Measurements from ENCODE around the gene ALDH1B1.
"Not testable (repeated sequence)": the region's sequence is repeated elsewhere in the genome, so short reads cannot be mapped to it uniquely, and the experiment has no call there.

Gene ALDH1B1

DNA sequence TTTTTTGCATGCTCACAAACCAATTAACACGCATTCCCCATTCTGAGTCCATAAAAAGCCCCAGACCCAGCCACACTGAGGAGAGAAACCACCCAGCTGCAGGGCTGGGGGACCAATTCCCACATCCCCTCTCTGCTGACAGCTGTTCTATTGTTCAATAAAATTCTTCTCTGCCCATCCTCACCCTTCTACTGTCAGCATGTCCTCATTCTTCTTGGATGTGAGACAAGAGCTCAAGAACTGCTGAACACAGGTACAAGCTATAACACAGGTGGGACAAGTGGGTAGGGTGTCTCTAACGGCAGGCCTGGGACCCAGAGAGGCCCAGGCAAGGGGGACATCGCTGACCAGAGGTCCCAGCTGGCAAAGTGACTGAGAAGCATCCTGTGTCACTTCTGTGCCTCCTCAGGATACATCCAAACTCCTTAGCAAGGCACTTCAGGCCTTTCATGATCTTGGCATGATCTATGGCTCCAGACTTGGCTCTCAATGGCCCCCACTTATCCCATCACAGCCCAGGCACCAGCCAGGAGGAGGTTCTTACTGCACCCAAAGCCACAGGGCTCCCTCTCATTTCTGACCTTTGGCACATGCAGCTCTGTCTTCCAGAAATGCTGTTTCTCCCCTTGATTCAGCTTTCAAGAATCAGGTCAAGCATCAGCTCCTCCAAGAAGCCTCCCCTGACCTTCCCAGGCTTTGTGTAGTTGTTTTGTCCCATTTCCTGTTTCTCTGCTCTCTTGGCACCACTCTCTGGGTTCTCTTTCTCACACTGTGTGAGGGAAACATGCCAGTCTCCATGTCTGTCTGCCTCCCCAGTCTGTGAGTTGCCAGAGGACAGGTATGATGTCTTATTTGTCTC, 7.3 kb upstream of the ALDH1B1 start:
- DNase-seq (ENCODE audit: low read depth, low spot score) = no peak
- H3K27ac ChIP-seq = no peak overlapping the region

DNA sequence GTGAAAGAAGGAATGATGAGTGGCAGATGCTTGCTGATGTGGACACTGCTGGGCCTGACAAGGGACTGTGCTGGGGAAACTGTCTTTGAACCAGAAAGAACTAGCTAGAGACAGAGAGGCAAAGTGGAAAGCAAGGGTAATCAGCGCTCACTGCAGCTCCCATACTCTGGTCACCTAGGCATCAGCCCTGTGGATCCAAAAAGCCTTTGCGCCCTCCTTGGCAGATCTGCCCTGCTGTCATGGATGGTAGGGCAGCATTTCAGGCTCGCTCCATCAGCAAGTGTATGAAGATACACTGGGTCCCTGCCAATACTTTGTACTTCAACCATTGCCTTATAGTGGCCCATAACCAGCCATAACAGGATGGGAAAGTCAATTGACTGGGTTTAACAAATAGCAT, 6.6 kb upstream of the ALDH1B1 start:
- DNase-seq (ENCODE audit: low read depth, low spot score) = no peak
- H3K27ac ChIP-seq = no peak overlapping the region

DNA sequence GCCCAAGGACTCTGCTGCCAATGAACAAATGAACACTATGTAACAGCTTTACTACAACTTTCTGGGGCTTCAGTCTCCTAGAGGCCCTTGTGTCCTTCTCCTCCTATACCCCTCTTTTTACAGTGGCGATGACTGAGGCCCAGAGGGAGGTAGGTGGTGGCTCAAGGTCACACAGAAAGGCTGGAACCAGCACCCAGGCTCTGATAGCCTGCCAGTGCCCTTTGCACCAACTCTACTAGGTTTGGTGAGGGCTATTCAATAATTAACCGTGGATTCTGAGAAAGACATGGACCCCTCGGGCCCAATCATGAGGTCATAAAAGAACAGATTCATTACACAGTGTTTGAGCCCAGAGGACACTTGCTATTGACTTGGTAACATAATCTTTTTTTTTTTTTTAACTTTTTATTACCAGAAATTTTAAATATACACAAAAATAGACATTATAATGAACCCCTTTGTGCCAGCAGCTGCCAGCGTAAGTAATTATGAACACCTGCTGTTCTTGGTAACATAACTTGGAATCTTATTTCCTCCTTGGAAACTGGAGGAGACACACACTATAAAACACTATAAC, 6.1 kb upstream of the ALDH1B1 start:
- no peak for DNase-seq (ENCODE audit: low read depth, low spot score)

DNA sequence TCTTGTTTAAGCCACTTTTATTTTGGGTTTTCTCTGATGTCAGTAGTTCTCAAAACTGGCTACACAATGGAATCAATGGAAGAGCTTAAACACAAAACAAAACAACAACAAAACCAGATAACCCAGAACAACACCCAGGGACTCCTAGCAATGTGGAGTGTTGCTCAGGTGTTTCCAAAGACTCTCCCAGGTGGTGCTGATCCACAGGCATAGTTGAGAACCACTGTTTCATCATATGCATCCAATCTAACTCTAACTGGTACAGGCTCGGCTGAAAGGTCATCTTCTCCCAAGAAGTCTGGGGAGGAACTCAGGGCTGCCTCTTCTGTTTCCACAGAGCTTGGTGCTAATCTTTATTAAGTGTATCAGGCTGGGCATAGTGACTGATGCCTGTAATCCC, 5.4 kb upstream of the ALDH1B1 start:
- no peak overlapping the region for H3K27ac ChIP-seq
- DNase-seq (ENCODE audit: low read depth, low spot score) = no peak

More for the DNA sequence above, 6.1 kb upstream of the ALDH1B1 start:
- H3K27ac ChIP-seq = no peak overlapping the region

DNA sequence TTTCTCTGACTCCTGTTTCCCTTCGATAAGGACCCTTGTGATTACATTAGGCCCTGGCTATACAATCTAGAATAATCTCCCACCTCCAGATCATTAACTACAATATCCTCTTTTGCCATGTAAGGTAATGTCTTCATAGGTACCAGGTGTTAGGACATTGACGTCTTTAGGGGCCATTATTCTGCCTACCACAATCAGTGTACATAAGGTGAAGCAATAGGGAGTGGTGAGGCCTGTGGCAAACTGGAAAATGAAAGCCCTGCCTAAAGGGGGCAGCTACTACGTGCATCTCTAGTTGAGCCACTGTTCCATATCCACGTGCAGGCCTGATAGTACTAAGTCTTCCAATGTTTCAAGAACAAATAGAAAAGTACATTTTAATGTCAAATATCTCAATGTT, 4.8 kb upstream of the ALDH1B1 start:
- DNase-seq (ENCODE audit: low read depth, low spot score) = no peak

DNA sequence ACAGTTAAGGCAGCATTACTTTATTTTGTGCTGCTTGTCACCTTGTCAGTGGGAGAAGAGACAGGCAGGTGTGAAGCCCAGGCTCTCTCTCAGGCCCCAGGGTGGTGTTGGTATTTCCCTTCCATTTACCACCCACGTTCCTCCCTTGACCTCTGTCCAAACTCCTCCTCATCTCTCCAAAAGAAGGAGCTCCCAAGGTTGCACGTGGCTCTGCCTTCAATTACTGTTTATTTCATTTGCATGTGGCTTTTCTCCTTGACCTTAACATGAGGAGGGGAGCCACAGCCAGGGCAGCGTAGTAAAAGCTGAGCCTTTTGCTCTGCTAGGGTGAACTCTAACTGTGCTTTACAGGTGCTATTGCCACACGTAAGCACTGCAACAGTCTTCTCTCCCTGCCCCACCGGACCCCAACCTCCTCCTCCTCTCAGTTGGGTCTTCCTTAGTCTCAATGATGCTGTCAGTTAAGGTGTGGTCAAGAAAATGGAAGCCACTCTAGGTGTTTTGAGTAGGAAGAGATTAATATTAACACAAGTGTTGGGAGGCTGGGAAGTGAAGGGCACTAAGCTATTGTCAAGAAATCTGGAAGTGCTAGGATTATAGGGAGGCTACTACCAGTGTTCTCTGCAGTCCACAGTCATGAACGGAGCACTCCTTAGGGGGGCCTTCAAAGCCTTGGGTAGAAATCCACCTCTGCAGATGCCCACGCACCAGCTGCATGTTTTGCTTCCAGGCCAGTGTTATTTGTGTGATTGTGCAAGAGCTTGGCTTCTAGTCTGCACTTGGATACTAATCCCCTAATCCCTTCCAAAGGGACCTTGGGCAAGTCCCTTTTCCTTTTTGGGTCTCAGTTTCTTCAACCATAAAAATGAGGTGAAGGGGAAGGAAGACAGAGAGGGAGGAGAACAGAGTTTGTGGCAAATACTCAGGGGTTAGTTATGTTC, 3.9 kb upstream of the ALDH1B1 start:
- no peak overlapping the region for H3K27ac ChIP-seq

More for the DNA sequence above, 4.8 kb upstream of the ALDH1B1 start:
- no peak overlapping the region for H3K27ac ChIP-seq

DNA sequence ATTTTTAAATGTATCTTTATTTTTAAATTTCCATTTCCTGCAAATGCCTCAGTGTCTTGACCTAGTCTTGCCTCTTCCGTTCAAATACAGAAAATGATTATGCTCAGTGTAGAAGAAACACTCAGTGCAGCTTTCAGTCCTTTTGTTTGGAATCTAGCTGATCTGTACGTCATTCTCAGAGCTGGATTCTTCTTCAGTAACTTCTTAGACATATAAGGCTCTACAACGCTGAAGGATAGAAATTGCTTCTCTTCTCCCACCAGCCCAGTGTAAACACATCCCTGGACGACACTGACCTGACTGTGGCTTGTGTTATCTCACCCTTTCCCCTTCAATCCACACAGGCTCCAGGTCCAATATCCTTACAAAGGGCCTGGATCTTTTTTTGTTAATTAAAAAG, 3.2 kb upstream of the ALDH1B1 start:
- H3K27ac ChIP-seq = no peak overlapping the region
- DNase-seq (ENCODE audit: low read depth, low spot score) = no peak

More for the DNA sequence above, 3.9 kb upstream of the ALDH1B1 start:
- no peak for DNase-seq (ENCODE audit: low read depth, low spot score)

DNA sequence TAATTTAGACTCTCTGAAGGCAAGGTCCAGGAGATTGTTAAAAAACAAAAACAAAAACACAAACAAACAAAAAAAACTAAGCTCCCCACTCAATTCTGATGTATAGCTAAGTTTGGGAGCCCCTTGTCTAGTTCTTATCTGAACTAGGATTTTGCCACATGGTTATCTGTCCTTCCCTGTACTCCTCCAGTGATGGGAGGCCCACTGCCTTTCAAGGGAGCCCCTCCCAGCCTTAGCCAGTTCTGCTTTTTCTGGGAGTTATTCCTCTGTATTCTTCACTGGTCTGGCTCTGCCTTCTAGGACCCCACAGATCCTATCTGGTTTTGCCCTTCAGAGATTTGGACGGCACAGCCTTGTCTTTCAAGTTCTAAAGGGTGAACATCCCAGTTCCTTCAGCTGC, 2.1 kb upstream of the ALDH1B1 start:
- DNase-seq (ENCODE audit: low read depth, low spot score) = no peak
- no peak overlapping the region for H3K27ac ChIP-seq

DNA sequence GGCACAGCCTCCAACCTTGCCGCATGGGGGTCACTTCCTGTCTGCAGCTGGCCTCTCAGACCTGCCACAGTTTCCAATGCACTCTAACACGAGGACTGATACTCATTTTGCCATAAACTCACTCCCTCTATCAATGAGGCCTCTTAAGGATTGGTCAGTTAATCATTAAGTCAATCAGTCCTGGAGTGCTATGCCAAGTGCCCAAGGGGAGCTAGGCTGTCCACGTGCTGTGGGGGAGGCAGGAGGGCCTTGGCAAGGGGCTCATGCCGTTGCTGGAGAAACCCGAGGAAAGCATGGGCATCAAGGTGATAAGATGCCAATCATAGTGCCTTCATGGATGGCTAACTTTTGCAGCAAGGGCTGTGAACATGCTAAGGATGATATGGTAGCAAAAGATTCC, 1.7 kb upstream of the ALDH1B1 start:
- no peak for DNase-seq (ENCODE audit: low read depth, low spot score)
- H3K27ac ChIP-seq = no peak overlapping the region

DNA sequence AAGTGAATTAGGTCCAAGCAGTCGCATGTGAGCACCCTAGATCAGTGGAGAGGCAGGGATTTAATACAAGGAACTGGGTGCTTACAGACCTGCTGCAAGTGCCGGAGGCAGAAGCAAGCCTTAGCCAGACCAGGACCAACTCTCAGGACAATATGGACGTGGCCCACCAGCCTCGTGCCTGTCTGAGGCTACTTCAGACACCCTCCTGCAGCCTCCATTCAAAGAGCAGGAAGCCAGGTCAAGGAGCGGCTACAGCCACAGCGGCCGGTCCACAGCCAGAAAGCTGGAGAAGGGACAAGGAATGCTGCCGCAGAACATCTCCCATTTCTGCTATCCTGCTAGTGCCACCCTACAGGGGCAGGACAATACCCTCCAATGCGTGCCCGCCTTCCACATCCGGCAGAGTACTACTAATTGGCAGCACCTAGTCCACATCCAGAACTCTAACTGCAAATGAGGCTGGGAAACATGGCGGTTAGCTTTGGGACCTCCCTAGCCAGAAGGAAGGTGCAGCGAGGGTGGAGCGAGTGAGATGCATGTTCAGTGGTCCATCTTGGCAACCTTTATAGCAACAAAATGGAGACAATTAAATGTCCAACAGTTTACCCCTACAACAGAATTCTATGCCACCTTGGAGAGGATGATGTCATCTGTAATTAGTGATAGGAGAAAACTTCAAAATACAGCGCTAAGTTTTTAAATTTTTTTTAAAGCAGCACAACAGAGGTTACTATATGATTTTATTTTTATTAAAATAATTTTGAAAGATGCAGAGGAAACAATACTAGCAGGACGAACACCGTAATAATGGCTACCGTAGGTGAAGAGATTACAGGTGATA, 1.0 kb upstream of the ALDH1B1 start:
- H3K27ac ChIP-seq = no peak overlapping the region
- no peak for DNase-seq (ENCODE audit: low read depth, low spot score)

DNA sequence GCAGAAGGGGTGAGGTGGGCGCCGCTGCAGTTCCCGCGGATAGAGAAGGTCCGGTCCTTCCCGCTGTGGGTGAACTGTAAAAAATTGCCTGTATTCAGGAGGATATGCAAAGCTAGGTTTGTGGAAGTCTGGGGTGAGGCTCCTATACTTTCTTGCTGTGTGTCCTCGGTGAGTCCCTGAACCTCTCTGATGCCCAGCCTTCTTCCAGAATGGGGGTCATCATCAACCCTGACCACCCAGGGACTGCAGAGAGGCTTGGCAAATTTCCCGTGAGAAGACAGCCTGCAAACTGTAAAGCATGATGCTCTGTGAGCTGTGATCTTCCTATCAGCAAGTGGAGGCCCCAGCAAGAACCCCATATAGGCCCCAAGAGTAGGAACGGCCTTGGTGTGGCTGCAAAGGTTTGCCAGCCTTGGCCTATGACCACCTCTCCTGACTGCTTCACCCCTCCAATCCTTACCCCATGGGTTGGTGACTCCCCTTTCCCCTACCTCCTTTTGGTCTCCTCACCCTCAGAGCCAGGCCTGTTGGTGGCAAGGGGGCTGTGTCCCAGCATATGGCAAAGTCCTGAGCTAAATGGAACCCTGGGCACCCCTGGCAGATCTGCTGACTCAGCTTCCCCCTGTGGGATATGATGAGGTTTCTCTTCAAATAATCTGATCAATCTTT, 760 bp downstream of the ALDH1B1 start:
- no peak for DNase-seq (ENCODE audit: low read depth, low spot score)
- no peak overlapping the region for H3K27ac ChIP-seq

DNA sequence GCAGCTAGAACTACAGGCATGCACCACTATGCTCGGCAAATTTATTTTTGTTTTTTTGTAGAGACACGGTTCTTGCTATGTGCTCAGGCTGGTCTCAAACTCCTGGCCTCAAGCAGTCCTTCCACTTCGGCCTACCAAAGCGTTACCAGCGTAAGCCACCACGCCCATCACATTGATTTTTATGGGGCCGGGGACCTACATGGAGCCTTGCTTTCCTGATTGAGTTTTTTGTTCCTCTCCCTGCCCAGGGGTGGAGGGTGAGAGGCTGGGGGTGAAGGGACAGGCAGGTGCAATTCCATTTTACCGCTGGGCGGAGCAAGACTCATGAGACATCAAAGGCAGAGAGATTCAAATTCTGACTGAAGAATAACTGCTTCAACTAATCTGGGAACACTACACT, 1.9 kb downstream of the ALDH1B1 start:
- DNase-seq (ENCODE audit: low read depth, low spot score) = no peak
- no peak overlapping the region for H3K27ac ChIP-seq

DNA sequence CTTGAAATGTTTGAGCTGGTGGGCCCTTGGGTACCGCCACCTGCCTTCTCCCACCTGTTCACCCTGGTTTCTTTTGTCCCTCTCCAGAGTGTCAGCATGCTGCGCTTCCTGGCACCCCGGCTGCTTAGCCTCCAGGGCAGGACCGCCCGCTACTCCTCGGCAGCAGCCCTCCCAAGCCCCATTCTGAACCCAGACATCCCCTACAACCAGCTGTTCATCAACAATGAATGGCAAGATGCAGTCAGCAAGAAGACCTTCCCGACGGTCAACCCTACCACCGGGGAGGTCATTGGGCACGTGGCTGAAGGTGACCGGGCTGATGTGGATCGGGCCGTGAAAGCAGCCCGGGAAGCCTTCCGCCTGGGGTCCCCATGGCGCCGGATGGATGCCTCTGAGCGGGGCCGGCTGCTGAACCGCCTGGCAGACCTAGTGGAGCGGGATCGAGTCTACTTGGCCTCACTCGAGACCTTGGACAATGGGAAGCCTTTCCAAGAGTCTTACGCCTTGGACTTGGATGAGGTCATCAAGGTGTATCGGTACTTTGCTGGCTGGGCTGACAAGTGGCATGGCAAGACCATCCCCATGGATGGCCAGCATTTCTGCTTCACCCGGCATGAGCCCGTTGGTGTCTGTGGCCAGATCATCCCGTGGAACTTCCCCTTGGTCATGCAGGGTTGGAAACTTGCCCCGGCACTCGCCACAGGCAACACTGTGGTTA, 3.3 kb downstream of the ALDH1B1 start:
- no peak overlapping the region for H3K27ac ChIP-seq
- no peak for DNase-seq (ENCODE audit: low read depth, low spot score)

DNA sequence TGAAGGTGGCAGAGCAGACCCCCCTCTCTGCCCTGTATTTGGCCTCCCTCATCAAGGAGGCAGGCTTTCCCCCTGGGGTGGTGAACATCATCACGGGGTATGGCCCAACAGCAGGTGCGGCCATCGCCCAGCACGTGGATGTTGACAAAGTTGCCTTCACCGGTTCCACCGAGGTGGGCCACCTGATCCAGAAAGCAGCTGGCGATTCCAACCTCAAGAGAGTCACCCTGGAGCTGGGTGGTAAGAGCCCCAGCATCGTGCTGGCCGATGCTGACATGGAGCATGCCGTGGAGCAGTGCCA, 3.8 kb downstream of the ALDH1B1 start:
- DNase-seq (ENCODE audit: low read depth, low spot score) = no peak
- no peak overlapping the region for H3K27ac ChIP-seq

DNA sequence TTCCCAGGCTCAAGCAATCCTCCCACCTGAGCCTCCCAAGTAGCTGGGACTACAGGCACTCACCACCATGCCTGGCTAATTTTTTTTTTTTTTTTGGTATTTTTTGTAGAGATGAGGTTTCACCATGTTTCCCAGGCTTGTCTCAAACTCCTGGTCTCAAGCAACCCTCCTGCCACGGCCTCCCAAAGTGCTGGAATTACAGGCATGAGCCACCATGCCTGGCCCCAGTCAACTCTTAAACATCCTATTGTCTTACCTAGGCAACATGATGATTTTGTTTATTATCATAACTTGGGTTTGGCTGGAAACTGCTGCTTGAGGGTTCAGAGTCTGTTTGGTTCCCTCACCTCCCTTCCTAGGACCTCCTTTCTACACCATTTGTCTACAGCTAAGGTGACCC, 6.7 kb downstream of the ALDH1B1 start:
- H3K27ac ChIP-seq; DNase-seq (ENCODE audit: low read depth, low spot score): not testable (repeated sequence)

DNA sequence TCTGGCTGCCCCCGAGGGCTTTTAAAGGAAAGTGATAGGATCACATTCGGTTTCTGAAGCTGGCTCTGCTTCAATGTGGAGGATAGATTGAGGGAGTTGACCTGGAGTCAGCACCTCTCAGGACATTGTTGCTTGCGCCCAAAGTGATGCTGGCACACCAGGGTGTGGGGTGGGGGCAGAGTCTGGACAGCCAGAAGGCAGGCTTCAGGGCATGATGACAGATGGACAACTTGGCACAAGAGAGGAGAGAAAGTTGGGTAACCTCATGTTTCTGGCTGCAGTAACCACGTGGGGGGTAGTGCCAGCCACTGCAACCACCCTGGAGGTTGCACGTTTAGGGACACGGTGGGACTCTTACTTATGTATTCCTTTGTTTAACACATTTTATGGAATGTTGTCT, 9.5 kb downstream of the ALDH1B1 start:
- no peak overlapping the region for H3K27ac ChIP-seq

DNA sequence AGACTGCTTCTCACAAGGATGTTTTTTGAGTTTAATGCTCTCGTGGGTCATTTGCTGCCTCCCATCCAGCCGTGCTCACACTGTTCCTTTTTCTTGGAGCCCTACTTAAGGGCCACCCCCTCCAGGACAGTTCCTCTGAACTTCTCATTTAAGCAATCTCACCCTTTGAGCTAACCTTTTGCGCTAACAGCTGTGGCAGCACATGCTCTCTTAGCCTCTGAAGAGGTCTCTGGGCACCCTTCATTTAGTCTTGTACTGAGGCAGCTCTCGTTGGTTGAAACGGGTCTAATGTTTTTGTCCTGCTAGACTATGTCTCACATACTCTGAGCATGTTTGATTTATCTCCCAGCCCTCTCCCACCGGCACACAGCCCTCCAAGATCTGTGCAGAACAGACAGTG, 11.8 kb downstream of the ALDH1B1 start:
- no peak overlapping the region for H3K27ac ChIP-seq
- DNase-seq (ENCODE audit: low read depth, low spot score) = no peak

More for the DNA sequence above, 9.5 kb downstream of the ALDH1B1 start:
- DNase-seq (ENCODE audit: low read depth, low spot score) = no peak

DNA sequence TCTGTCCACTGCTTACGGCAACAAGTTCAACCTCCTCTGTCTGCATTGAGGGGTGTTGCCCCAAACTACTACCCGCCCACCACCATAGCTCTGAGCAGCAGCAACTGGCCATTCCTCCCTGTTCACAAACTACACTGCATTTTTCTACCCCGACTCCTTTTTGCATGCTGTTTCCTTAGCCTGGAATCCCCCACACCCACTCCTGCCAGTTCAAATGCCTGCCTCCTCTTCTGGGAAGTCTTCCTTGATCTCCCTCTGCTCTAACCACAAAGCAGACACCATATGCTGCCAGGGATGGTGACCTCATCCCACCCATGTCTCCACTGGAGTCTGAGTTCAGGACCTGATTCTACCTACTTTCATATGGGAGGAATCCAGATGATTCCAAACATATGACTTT, 13.3 kb downstream of the ALDH1B1 start:
- H3K27ac ChIP-seq = no peak overlapping the region
- DNase-seq (ENCODE audit: low read depth, low spot score) = no peak
